Liver (tissue), 9 donors: ENCODE measurements around the gene C4orf36. TPM values are rescaled to one million over a fixed set of nuclear protein-coding genes. Genes with fewer than 3 reads are reported as not detected.

Experiments used
- DNase-seq: peaks from one replicate; pipeline ENCODE4 v3.0.0-alpha.2; 2017; ENCODE audit warnings: low spot score
- H3K27ac ChIP-seq, 2 donors: one replicate each; pipeline ENCODE4 v1.7.0; 2013; ENCODE audit warnings: inconsistent platforms in 2 of 2, low read length in 2 of 2, control low read depth in 1 of 2, low read depth in 1 of 2, mild to moderate bottlenecking in 1 of 2
- H3K27me3 ChIP-seq, 4 donors: one replicate each; pipeline versions ENCODE4 v1.6.1 to v1.7.0; 2013; ENCODE audit warnings: low read length in 3 of 4, inconsistent platforms in 1 of 4, mild to moderate bottlenecking in 1 of 4, moderate library complexity in 1 of 4; ENCODE audit not compliant: control insufficient read depth in 4 of 4, insufficient read depth in 4 of 4
- H3K36me3 ChIP-seq, 4 donors: one replicate each; pipeline versions ENCODE4 v1.6.1 to v1.7.0; 2013; ENCODE audit warnings: low read length in 3 of 4, mild to moderate bottlenecking in 3 of 4, low read depth in 1 of 4, moderate library complexity in 1 of 4; ENCODE audit not compliant: control insufficient read depth in 4 of 4, insufficient read depth in 3 of 4
- H3K4me1 ChIP-seq, 4 donors: one replicate each; pipeline versions ENCODE4 v1.6.1 to v1.7.0; 2013; ENCODE audit warnings: low read length in 3 of 4, mild to moderate bottlenecking in 3 of 4, moderate library complexity in 1 of 4; ENCODE audit not compliant: control insufficient read depth in 4 of 4, insufficient read depth in 4 of 4
- H3K4me3 ChIP-seq, 3 donors: one replicate each; pipeline versions ENCODE4 v1.6.1 to v1.7.0; 2013; ENCODE audit warnings: low read length in 3 of 3, control low read depth in 1 of 3, low read depth in 1 of 3, mild to moderate bottlenecking in 1 of 3
- H3K9ac ChIP-seq, 2 donors: one replicate each; pipeline ENCODE4 v1.7.0; 2013; ENCODE audit warnings: low read length in 2 of 2, mild to moderate bottlenecking in 2 of 2, moderate library complexity in 2 of 2, control low read depth in 1 of 2, low read depth in 1 of 2
- H3K9me3 ChIP-seq, 4 donors: one replicate each; pipeline versions ENCODE4 v1.6.1 to v1.7.0; 2013; ENCODE audit warnings: low read length in 3 of 4; ENCODE audit not compliant: control insufficient read depth in 4 of 4
- EGR1 ChIP-seq, 2 donors: IDR thresholded peaks; 2 replicates each; pipeline ENCODE4 v1.6.1; 2016 to 2018; ENCODE audit warnings: antibody characterized with exemption in 2 of 2, low read depth in 2 of 2
- FOXA1 ChIP-seq: IDR thresholded peaks from 2 replicates; pipeline ENCODE4 v1.6.1; 2016; ENCODE audit warnings: antibody characterized with exemption
- FOXA2 ChIP-seq: IDR thresholded peaks from 2 replicates; pipeline ENCODE4 v1.6.1; 2016; ENCODE audit warnings: antibody characterized with exemption
- GABPA ChIP-seq, 2 donors: IDR thresholded peaks in 1 of 2; conservative IDR thresholded peaks in 1 of 2; 2 replicates each; pipeline ENCODE4 v1.6.1; 2016; ENCODE audit warnings: antibody characterized with exemption in 2 of 2, mild to moderate bottlenecking in 1 of 2, moderate library complexity in 1 of 2
- HNF4A ChIP-seq, 2 donors: conservative IDR thresholded peaks; 2 replicates each; pipeline ENCODE4 v1.6.1; 2016; ENCODE audit warnings: antibody characterized with exemption in 2 of 2, mild to moderate bottlenecking in 2 of 2
- HNF4G ChIP-seq: IDR thresholded peaks from 2 replicates; pipeline ENCODE4 v1.6.1; 2016; ENCODE audit warnings: antibody characterized with exemption
- JUND ChIP-seq, 2 donors: IDR thresholded peaks; 2 replicates each; pipeline ENCODE4 v1.6.1; 2016; ENCODE audit warnings: antibody characterized with exemption in 2 of 2
- NR2F2 ChIP-seq: IDR thresholded peaks from 2 replicates; pipeline ENCODE4 v1.6.1; 2016; ENCODE audit warnings: antibody characterized with exemption
- RAD21 ChIP-seq, 2 donors: IDR thresholded peaks; 2 replicates each; pipeline ENCODE4 v1.6.1; 2016; ENCODE audit warnings: antibody characterized with exemption in 2 of 2, mild to moderate bottlenecking in 2 of 2
- REST ChIP-seq: IDR thresholded peaks from 2 replicates; pipeline ENCODE4 v1.6.1; 2016; ENCODE audit warnings: antibody characterized with exemption, mild to moderate bottlenecking
- RXRA ChIP-seq, 2 donors: IDR thresholded peaks; 2 replicates each; pipeline ENCODE4 v1.6.1; 2017 to 2018; ENCODE audit warnings: antibody characterized with exemption in 2 of 2, mild to moderate bottlenecking in 1 of 2
- SP1 ChIP-seq: IDR thresholded peaks from 2 replicates; pipeline ENCODE4 v1.6.1; 2018; ENCODE audit warnings: antibody characterized with exemption, mild to moderate bottlenecking
- TAF1 ChIP-seq: conservative IDR thresholded peaks from 2 replicates; pipeline ENCODE4 v1.6.1; 2016; ENCODE audit warnings: antibody characterized with exemption, mild to moderate bottlenecking
- YY1 ChIP-seq: IDR thresholded peaks from 2 replicates; pipeline ENCODE4 v1.6.1; 2016; ENCODE audit warnings: antibody characterized with exemption, mild to moderate bottlenecking
- ZBTB33 ChIP-seq: IDR thresholded peaks from 2 replicates; pipeline ENCODE4 v1.6.1; 2016; ENCODE audit warnings: antibody characterized with exemption
- WGBS: extraction: QIAGEN DNeasy Blood & Tissue Kit; methylation state at CpG from one replicate; pipeline ENCODE4 v1.1.7; 2013; 5-methylcytosine and 5-hydroxymethylcytosine counted together
- polyA plus RNA-seq, 2 donors: library from polyadenylated mRNA; stranded (reverse) in 1 of 2; unstranded in 1 of 2; fragments of 200-250 nt in 1 of 2; fragments of >200 nt in 1 of 2; fragmentation: Nextera tagmentation in 1 of 2; extraction: Ambion mirVana in 1 of 2; gene quantifications; one replicate each; pipeline versions ENCODE4 v1.2.1 to v1.2.3, GENCODE V29; 2013 to 2015
- total RNA-seq, 2 donors: library from RNA; depleted of rRNA; stranded (reverse); fragments of >200 nt; gene quantifications; one replicate each; pipeline ENCODE4 v1.2.3, GENCODE V29; 2014
- TF ChIP-seq, protein P1 (sequence below): fragments of 150-350 bp; IDR thresholded peaks from 2 replicates; pipeline ENCODE4 v1.5.1; 2017; ENCODE audit warnings: improper control_type of control experiment, low read depth, low read length; ENCODE audit not compliant: missing input control
- donor health status: healthy.
- donor health status: healthy.
- donor health status: healthy.
- donor health status: healthy.
- donor health status: healthy.

The C4orf36 gene
- total and polyA plus RNA-seq, 4 donors: 0.09 TPM; not detected in 3

DNA sequence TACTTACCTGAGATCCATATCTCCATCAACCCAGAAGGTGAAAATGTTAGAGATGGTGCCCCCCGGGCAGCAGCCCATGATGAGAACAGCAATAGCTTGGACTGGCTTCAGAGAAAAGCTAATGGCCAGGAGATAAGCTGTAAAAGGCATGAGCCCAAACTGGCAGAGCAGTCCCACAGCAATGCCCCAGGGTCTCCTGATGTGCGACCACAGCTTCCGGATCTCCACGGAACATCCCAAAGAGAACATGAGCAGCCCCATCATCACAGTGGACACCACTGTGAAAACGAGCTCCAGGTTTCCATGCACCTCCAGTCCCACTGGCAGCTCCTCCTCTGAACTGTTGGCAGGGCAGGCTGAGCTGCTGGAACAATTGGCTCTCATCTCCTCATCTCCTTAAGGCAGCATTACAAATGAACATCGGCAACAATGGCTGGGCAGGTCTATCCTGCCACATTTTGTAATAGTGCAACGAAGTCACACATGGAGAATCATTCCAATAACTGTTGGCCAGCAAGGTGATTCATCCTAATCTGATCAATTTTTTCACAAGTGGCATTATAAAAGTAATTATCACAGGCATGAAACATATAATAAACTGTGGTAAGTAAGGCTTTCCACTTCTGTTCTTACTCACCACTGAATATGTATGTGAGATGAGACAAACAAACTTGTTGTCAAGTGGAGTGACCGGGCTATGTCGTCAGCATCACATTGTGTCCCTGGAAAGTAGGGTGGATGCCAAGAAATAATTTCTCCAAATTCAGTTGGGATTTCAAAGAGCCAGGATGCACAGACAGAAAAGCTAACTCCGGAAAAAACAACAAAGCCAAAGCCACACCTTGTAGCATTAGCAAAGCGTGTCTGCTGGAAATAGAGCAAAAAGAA is 43.2 kb downstream of the C4orf36 start, which contains the start of gene SLC10A6:
Gene SLC10A6 (minus strand): TSS at position 653 of the 888 bp plus-strand sequence. CDS start 269 bp downstream, at position 384.
- Histone ChIP-seq H3K4me1 (no peaks in the 10 kb centered on the region), H3K36me3 (no peaks in the 10 kb centered on the region), H3K9me3 (no peaks in the 10 kb centered on the region), H3K27ac (no peak within 1 kb of the TSS), H3K4me3 (no peak within 1 kb of the TSS), H3K27me3 (no peaks in the 10 kb centered on the region), H3K9ac (no peak within 1 kb of the TSS)
- WGBS: 86% methylated on average over 11 of the region's 11 CpGs
- no peak for TF ChIP-seq YY1
- TF ChIP-seq JUND (IDR thresholded peaks at IDR 0.05): no peak
- TF ChIP-seq, protein P1, sequence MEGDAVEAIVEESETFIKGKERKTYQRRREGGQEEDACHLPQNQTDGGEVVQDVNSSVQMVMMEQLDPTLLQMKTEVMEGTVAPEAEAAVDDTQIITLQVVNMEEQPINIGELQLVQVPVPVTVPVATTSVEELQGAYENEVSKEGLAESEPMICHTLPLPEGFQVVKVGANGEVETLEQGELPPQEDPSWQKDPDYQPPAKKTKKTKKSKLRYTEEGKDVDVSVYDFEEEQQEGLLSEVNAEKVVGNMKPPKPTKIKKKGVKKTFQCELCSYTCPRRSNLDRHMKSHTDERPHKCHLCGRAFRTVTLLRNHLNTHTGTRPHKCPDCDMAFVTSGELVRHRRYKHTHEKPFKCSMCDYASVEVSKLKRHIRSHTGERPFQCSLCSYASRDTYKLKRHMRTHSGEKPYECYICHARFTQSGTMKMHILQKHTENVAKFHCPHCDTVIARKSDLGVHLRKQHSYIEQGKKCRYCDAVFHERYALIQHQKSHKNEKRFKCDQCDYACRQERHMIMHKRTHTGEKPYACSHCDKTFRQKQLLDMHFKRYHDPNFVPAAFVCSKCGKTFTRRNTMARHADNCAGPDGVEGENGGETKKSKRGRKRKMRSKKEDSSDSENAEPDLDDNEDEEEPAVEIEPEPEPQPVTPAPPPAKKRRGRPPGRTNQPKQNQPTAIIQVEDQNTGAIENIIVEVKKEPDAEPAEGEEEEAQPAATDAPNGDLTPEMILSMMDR: no peak
- TF ChIP-seq RXRA (IDR thresholded peaks at IDR 0.05): no peak
- no peak for TF ChIP-seq GABPA (IDR thresholded peaks at IDR 0.05 in 1 of 2, conservative IDR thresholded peaks at IDR 0.05 in 1 of 2)
- TF ChIP-seq FOXA2: no peak
- TF ChIP-seq RAD21 (IDR thresholded peaks at IDR 0.05): no peak
- no peak for TF ChIP-seq NR2F2
- no peak for TF ChIP-seq REST
- no peak for TF ChIP-seq SP1
- no peak for TF ChIP-seq EGR1 (IDR thresholded peaks at IDR 0.05; ENCODE audit: low read depth in 2 of 2)
- no peak for TF ChIP-seq FOXA1
- TF ChIP-seq ZBTB33: no peak
- no peak for TF ChIP-seq HNF4G
- TF ChIP-seq TAF1: no peak
- no peak for TF ChIP-seq HNF4A (conservative IDR thresholded peaks at IDR 0.05)
- DNase-seq: no peak
